NK-92 treated with Interleukin-12 subunit alpha and Interleukin-12 subunit beta, amount 100 ng/mL, for 24 hours (cell line): ENCODE results near the gene UHMK1.
"Not testable (repeated sequence)": the region's sequence is repeated elsewhere in the genome, so short reads cannot be mapped to it uniquely, and the experiment has no call there.

Source experiments
- DNase-seq: peaks from one replicate; lab custom pipeline; 2025; lab: John Stamatoyannopoulos, UW

UHMK1 gene

DNA sequence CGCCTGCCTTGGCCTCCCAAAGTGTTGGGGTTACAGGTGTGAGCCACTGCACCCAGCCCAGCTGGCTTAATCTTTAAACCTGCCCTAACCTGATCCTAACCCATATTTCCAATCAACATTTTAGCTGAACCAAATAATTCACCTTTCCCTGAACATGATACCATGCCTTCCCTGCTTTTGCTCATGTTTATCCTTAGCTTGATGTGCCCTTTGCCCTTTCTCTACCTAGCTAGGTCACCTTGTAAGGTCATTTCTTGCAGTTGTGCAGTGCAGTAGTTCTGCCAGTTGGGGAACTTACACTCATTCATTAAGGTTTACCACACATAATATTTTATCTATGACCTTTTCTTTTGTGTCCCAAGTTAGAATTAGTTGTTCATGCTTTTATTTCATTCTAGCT lies 69.3 kb downstream of the UHMK1 start:
- DNase-seq: no peak

DNA sequence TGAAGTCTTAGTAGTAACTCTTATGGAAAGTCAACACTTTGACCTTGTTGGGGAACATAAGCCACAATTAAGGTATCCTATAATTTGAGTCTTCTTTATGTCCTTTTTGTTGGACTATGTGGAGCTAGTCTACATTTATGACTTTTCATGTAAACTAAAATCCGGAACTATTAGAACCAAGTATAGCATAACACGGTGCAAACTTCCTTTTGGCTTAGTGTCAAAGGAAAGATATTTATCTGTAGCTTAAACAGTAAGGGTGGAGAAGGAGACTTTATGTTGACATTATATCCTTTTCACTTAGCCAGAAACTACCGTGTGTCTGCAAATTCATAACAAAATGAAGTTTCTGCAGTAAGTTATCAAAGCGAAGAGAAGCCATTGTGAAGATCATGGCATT lies 71.2 kb downstream of the UHMK1 start:
- no peak for DNase-seq

- DNase-seq: no peak
Measured at GRCh38 chr1:162570718-162571117, 73.1 kb downstream of the UHMK1 start.

DNA sequence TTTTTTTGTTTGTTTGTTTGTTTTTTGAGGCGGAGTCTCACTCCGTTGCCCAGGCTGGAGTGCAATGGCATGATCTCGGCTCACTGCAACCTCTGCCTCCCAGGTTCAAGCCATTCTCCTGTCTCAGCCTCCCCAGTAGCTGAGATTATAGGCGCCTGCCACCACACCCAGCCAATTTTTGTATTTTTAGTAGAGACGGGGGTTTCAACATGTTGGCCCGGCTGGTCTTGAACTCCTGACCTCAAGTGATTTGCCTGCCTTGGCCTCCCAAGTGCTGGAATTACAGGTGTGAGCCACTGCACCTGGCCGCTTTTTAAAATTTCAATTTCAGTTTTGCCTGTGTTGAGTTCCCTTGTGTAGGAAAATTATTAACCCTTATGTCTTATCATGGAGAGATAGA lies 73.5 kb downstream of the UHMK1 start:
- not testable (repeated sequence) for DNase-seq

- no peak for DNase-seq
Measured at GRCh38 chr1:162571696-162572095, 74.1 kb downstream of the UHMK1 start.

GRCh38 chr1:162573136-162573535 lies 75.5 kb downstream of the UHMK1 start:
- DNase-seq: no peak

DNA sequence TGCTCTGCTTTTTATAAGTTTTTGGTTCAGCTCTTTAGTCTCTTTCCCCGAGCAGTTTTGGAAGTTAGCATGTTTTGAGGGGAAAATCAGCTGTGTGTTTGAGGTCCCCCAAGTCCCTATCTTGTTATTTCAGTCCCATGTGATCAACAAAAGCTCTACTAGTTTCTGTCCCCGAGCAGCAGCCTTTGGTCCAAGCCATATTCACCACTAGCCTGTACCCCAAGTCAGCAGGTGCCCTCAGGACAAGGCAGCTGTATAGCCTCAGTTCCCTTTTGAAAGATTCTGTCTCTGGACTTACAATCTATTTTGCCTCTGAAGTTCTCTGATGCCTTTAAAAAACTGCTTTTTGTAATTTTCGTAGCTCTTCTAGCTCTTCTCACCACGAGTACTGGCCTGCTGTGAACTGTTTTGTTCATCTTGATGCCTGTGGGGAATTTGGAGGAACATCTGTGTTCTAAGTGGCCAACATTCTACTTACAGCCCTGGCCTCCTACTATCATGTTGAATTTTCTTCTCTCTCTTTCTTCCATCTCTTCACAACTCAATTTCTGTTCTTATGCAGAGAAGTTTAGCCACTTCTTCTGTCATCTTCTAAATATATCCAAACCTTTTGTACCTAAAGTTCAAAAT lies 80.6 kb downstream of the UHMK1 start:
- DNase-seq: no peak

- no peak for DNase-seq
Measured at GRCh38 chr1:162578936-162579335, 81.3 kb downstream of the UHMK1 start.
